H1 (cell line): Measurements from ENCODE around the gene KIAA1671. TPM values are rescaled to one million over a fixed set of nuclear protein-coding genes. Genes with fewer than 3 reads are reported as not detected.

Source experiments
- CTCF ChIA-PET: fragments of 300-600 bp; sonication (Branson Sonifier 250); formaldehyde crosslinking; loops from one replicate; lab custom pipeline; 2021; ENCODE audit not compliant: partially characterized antibody; lab: Charles Lee
- POLR2A ChIA-PET: fragments of 300-600 bp; sonication (Branson Sonifier 250); formaldehyde crosslinking; loops from one replicate; lab custom pipeline; 2021; ENCODE audit warnings: inconsistent platforms; ENCODE audit not compliant: partially characterized antibody; lab: Charles Lee
- DNase-seq, 2 experiments: peaks; one replicate each; pipeline versions ENCODE4 v3.0.0 to v3.0.0-alpha.2; 2010 to 2022; ENCODE audit warnings: low spot score in 2 of 2, low read depth in 1 of 2, mixed read lengths in 1 of 2
- FAIRE-seq: peaks from 2 replicates; lab custom pipeline; 2011; peaks lifted over from hg19 to GRCh38; lab: Jason Lieb, UNC
- H2AFZ ChIP-seq: 2 replicates; pipeline ENCODE4 v1.8.1; 2012; ENCODE audit warnings: low read length, inconsistent platforms
- H2AK5ac ChIP-seq: 2 replicates; pipeline ENCODE4 v1.6.1; 2013; ENCODE audit warnings: low read depth, low read length
- H2BK120ac ChIP-seq: replicated peaks from 2 replicates; pipeline ENCODE3; 2013; ENCODE audit warnings: low read depth, low read length, inconsistent platforms
- H2BK12ac ChIP-seq: 2 replicates; pipeline ENCODE4 v1.6.1; 2013; ENCODE audit warnings: low read depth, low read length
- H2BK15ac ChIP-seq: 2 replicates; pipeline ENCODE4 v1.6.1; 2013; ENCODE audit warnings: low read length
- H2BK20ac ChIP-seq: 2 replicates; pipeline ENCODE4 v1.6.1; 2013; ENCODE audit warnings: low read length
- H2BK5ac ChIP-seq: 2 replicates; pipeline ENCODE4 v1.6.1; 2013; ENCODE audit warnings: low read depth, low read length
- H3K14ac ChIP-seq: 2 replicates; pipeline ENCODE4 v1.6.1; 2013; ENCODE audit warnings: inconsistent platforms; ENCODE audit not compliant: insufficient read length
- H3K18ac ChIP-seq: 2 replicates; pipeline ENCODE4 v1.6.1; 2013; ENCODE audit warnings: low read length; ENCODE audit errors: extremely low read depth
- H3K23ac ChIP-seq: 2 replicates; pipeline ENCODE4 v1.6.1; 2013; ENCODE audit warnings: inconsistent platforms; ENCODE audit not compliant: insufficient read length
- H3K23me2 ChIP-seq: 2 replicates; pipeline ENCODE4 v1.6.1; 2013; ENCODE audit warnings: low read depth, low read length
- H3K27ac ChIP-seq: 2 replicates; pipeline ENCODE4 v1.6.1; 2011; ENCODE audit warnings: low read depth, low read length, inconsistent platforms
- H3K27me3 ChIP-seq, 4 experiments: replicated peaks in 1 of 4; 1 replicate in 1 of 4; 2 replicates in 3 of 4; pipeline versions ENCODE4 v1.6.1 to v1.8.1; 2011 to 2013; ENCODE audit warnings: low read length in 3 of 4, mild to moderate bottlenecking in 3 of 4, inconsistent platforms in 2 of 4, mixed read lengths in 2 of 4, moderate library complexity in 1 of 4; ENCODE audit not compliant: control insufficient read depth in 3 of 4, insufficient read depth in 3 of 4; ENCODE audit errors: extremely low read depth in 1 of 4
- H3K36me3 ChIP-seq, 4 experiments: 2 replicates each; pipeline versions ENCODE4 v1.6.1 to v1.8.1; 2011 to 2013; ENCODE audit warnings: mild to moderate bottlenecking in 4 of 4, low read length in 3 of 4, moderate library complexity in 2 of 4, control low read depth in 1 of 4, inconsistent platforms in 1 of 4; ENCODE audit not compliant: insufficient read depth in 4 of 4, control insufficient read depth in 2 of 4
- H3K4ac ChIP-seq: replicated peaks from 2 replicates; pipeline ENCODE3; 2013; ENCODE audit warnings: low read length, low read depth, mixed read lengths, inconsistent platforms; ENCODE audit not compliant: insufficient read length
- H3K4me1 ChIP-seq, 4 experiments: replicated peaks in 1 of 4; 1 replicate in 1 of 4; 2 replicates in 3 of 4; pipeline versions ENCODE4 v1.6.1 to v1.8.1; 2011 to 2013; ENCODE audit warnings: low read length in 3 of 4, inconsistent platforms in 2 of 4, mixed read lengths in 1 of 4; ENCODE audit not compliant: insufficient read depth in 4 of 4, control insufficient read depth in 3 of 4
- H3K4me2 ChIP-seq, 2 experiments: 2 replicates each; pipeline versions ENCODE4 v1.6.1 to v1.8.1; 2011 to 2013; ENCODE audit warnings: low read depth in 2 of 2, low read length in 2 of 2, control low read depth in 1 of 2, inconsistent platforms in 1 of 2, mild to moderate bottlenecking in 1 of 2; ENCODE audit not compliant: insufficient read depth in 1 of 2
- H3K4me3 ChIP-seq, 4 experiments: fragments of 200-600, 300-600 bp in 1 of 4; sonication (generic), shearing (Covaris generic), sonication (Bioruptor Twin) in 1 of 4; 2 replicates each; pipeline versions ENCODE4 v1.5.1 to v1.8.1; 2011 to 2016; ENCODE audit warnings: low read length in 4 of 4, low read depth in 3 of 4, control low read depth in 2 of 4, inconsistent platforms in 2 of 4, mild to moderate bottlenecking in 2 of 4, mixed read lengths in 1 of 4, moderate library complexity in 1 of 4; ENCODE audit not compliant: insufficient read depth in 2 of 4; ENCODE audit errors: extremely low read depth in 1 of 4
- H3K56ac ChIP-seq: replicated peaks from 2 replicates; pipeline ENCODE3; 2013; ENCODE audit warnings: low read depth, mild to moderate bottlenecking, mixed read lengths, low read length, inconsistent platforms; ENCODE audit not compliant: insufficient read length
- H3K79me1 ChIP-seq: 2 replicates; pipeline ENCODE4 v1.6.1; 2013; ENCODE audit warnings: low read depth, low read length, control low read depth
- H3K79me2 ChIP-seq, 2 experiments: 2 replicates each; pipeline versions ENCODE4 v1.6.1 to v1.8.1; 2012 to 2013; ENCODE audit warnings: low read length in 2 of 2, mild to moderate bottlenecking in 2 of 2, inconsistent platforms in 1 of 2; ENCODE audit not compliant: insufficient read depth in 2 of 2, control insufficient read depth in 1 of 2
- H3K9ac ChIP-seq, 4 experiments: replicated peaks in 1 of 4; 1 replicate in 1 of 4; 2 replicates in 3 of 4; pipeline versions ENCODE4 v1.6.1 to v1.8.1; 2011 to 2013; ENCODE audit warnings: low read depth in 3 of 4, low read length in 3 of 4, control low read depth in 2 of 4, mild to moderate bottlenecking in 2 of 4, moderate library complexity in 2 of 4, inconsistent platforms in 1 of 4; ENCODE audit errors: extremely low read depth in 1 of 4
- H3K9me3 ChIP-seq, 2 experiments: 2 replicates each; pipeline versions ENCODE4 v1.6.1 to v1.8.1; 2012 to 2013; ENCODE audit warnings: mild to moderate bottlenecking in 2 of 2, moderate library complexity in 2 of 2, control low read depth in 1 of 2, inconsistent platforms in 1 of 2, low read depth in 1 of 2, low read length in 1 of 2, mixed read lengths in 1 of 2; ENCODE audit not compliant: insufficient read depth in 2 of 2
- H4K20me1 ChIP-seq, 2 experiments: replicated peaks in 1 of 2; 2 replicates each; pipeline versions ENCODE3 to v1.8.1; 2011 to 2013; ENCODE audit warnings: inconsistent platforms in 2 of 2, low read length in 2 of 2, mild to moderate bottlenecking in 1 of 2; ENCODE audit not compliant: insufficient read depth in 2 of 2, control insufficient read depth in 1 of 2
- H4K5ac ChIP-seq: 2 replicates; pipeline ENCODE4 v1.6.1; 2013; ENCODE audit warnings: low read length, low read depth, mixed read lengths, inconsistent platforms; ENCODE audit not compliant: insufficient read length
- H4K8ac ChIP-seq: 2 replicates; pipeline ENCODE4 v1.8.0; 2013; ENCODE audit warnings: mild to moderate bottlenecking, moderate library complexity, low read length, inconsistent platforms; ENCODE audit not compliant: insufficient read depth; ENCODE audit errors: extremely low read depth
- H4K91ac ChIP-seq: replicated peaks from 2 replicates; pipeline ENCODE3; 2013; ENCODE audit warnings: low read length, mixed read lengths, inconsistent platforms; ENCODE audit not compliant: insufficient read length
- EZH2 ChIP-seq: fragments of 200-600 bp; sonication (generic); IDR thresholded peaks from 2 replicates; pipeline ENCODE4 v1.7.1; 2012; ENCODE audit warnings: low read depth, mild to moderate bottlenecking, moderate library complexity, low read length, inconsistent platforms; ENCODE audit not compliant: severe bottlenecking
- HDAC2 ChIP-seq, 2 experiments: fragments of 300-600 bp in 1 of 2; sonication (generic) in 1 of 2; IDR thresholded peaks; 2 replicates each; pipeline ENCODE4 v1.6.1; 2011 to 2012; ENCODE audit warnings: low read depth in 2 of 2, low read length in 2 of 2, mild to moderate bottlenecking in 2 of 2, moderate library complexity in 2 of 2, borderline replicate concordance in 1 of 2, inconsistent platforms in 1 of 2
- POU5F1 ChIP-seq: IDR thresholded peaks from 2 replicates; pipeline ENCODE4 v1.6.1; 2011; ENCODE audit warnings: low read depth, mild to moderate bottlenecking, low read length, moderate library complexity
- TAF1 ChIP-seq: IDR thresholded peaks from 2 replicates; pipeline ENCODE4 v1.6.1; 2011; ENCODE audit warnings: mild to moderate bottlenecking, low read depth, low read length
- TAF7 ChIP-seq: optimal IDR thresholded peaks from 2 replicates; pipeline ENCODE3; 2011; ENCODE audit warnings: low read depth, mild to moderate bottlenecking, inconsistent platforms, low read length, moderate library complexity, borderline replicate concordance
- WGBS, 2 experiments: shearing (Covaris generic) in 1 of 2; methylation state at CpG; one replicate each; pipeline versions ENCODE4 v1.1.6 to v1.1.7; 2013 to 2015; ENCODE audit warnings: low lambda C conversion rate in 2 of 2, mixed read lengths in 2 of 2, inconsistent platforms in 1 of 2, low coverage in 1 of 2, missing lambda C conversion rate in 1 of 2; ENCODE audit not compliant: insufficient replicate concordance in 2 of 2, insufficient coverage in 1 of 2, insufficient read length in 1 of 2; ENCODE audit errors: extremely low coverage in 1 of 2, missing lambda C conversion rate in 1 of 2; 5-methylcytosine and 5-hydroxymethylcytosine counted together
- polyA plus RNA-seq, 7 experiments: library from polyadenylated mRNA; depleted of rRNA in 3 of 7; stranded (reverse) in 5 of 7; unstranded in 2 of 7; fragments of >200 nt in 5 of 7; fragments of 200-250 nt in 2 of 7; gene quantifications; 1 replicate in 5 of 7; 2 replicates in 1 of 7; 4 replicates in 1 of 7; pipeline versions ENCODE4 v1.2.1 to v1.2.3, GENCODE V29; 2011 to 2013; ENCODE audit warnings: missing spikeins in 2 of 7, mixed read lengths in 2 of 7
- total RNA-seq: library from RNA; stranded (reverse); fragmentation: NEBNext Ultra II Directional; extraction: Animal tissue kit (Norgen Biotek cat#: 25700); gene quantifications from 2 replicates; pipeline ENCODE4 v1.2.1, GENCODE V29; 2021

The KIAA1671 gene
- total and polyA plus RNA-seq, 2 of the 8 experiments (the other 6 are each of a cell fraction or from before 2014, with no cell fraction given): 6.4 to 23.9 TPM

DNA sequence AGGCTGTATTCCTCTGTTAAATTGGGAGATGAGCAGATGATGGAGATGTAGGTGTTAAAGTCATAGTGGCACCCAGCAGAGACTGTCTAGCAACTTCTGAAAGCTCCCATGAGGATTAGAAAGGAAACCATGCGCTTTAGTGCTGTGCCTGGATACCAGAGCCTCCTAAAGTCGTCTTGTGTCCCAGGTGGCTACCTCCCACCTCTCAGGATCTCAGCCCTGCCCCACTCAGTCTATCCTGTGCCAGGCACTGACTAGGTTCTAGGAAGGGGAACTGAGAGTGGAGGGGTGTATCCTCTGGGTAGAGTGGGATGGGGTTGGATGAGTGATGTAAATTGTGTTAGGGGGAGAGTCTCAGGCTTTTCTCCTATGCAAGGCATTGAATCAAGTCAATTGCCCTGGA is 60.2 kb downstream of the KIAA1671 start:
- H4K91ac ChIP-seq: no peak overlapping the region
- H2BK12ac ChIP-seq: no peak overlapping the region
- H2BK120ac ChIP-seq: no peak overlapping the region
- no peaks in the 10 kb centered on the region for H3K27me3 ChIP-seq
- H3K23ac ChIP-seq: no peak overlapping the region
- H4K20me1 ChIP-seq: peaks cover 0 to 3% of the 10 kb centered on the region in 2 experiments
- H3K4me1 ChIP-seq: peaks cover 0 to 6% (median 4%) of the 10 kb centered on the region in 4 experiments; a peak in 4 of 7 replicates
- H3K14ac ChIP-seq: no peak overlapping the region
- H2AFZ ChIP-seq: no peak overlapping the region
- WGBS, 2 experiments: 77% methylated on average over 2 of the region's 2 CpGs; no CpG with 5 or more reads in 1 of the 2 experiments
- no peak overlapping the region for H3K4ac ChIP-seq
- no peak overlapping the region for H3K27ac ChIP-seq
- no peaks in the 10 kb centered on the region for H3K79me2 ChIP-seq
- H3K9ac ChIP-seq: no peak overlapping the region
- H4K5ac ChIP-seq: no peak overlapping the region
- no peak overlapping the region for H4K8ac ChIP-seq
- no peak overlapping the region for H2BK5ac ChIP-seq
- DNase-seq (no peak), FAIRE-seq (no peak)
- ChIA-PET POLR2A (no interaction called here), CTCF (interaction anchor here (1.0 to 3.4 kb wide), 6 partner anchors 10 to 61 kb away, joined by 3 to 14 read pairs (median 4); no protein-coding TSS in a partner anchor)
- no peaks in the 10 kb centered on the region for H3K79me1 ChIP-seq
- H3K56ac ChIP-seq: no peak overlapping the region
- peaks cover 0 to 6% (median 0%) of the 10 kb centered on the region in 4 experiments; a peak in 2 of 8 replicates for H3K36me3 ChIP-seq
- no peaks in the 10 kb centered on the region for H3K9me3 ChIP-seq
- no peak overlapping the region for H3K4me2 ChIP-seq
- H3K4me3 ChIP-seq: no peak overlapping the region
- H3K23me2 ChIP-seq: no peaks in the 10 kb centered on the region; the same call in 1 of the 2 replicates
- H3K18ac ChIP-seq: no peak overlapping the region
- H2BK20ac ChIP-seq: no peak overlapping the region
- no peak overlapping the region for H2BK15ac ChIP-seq
- no peak overlapping the region for H2AK5ac ChIP-seq
- TF ChIP-seq POU5F1 (no peak), EZH2 (no peak), TAF1 (no peak), HDAC2 (IDR thresholded peaks at IDR 0.05; ENCODE audit: borderline replicate concordance in 1 of 2, low read depth in 2 of 2, low read length in 2 of 2) (no peak), TAF7 (no peak)
